Neural cell (in vitro differentiated cells): ENCODE data around the gene MYRIP. TPM values are rescaled to one million over a fixed set of nuclear protein-coding genes. Genes with fewer than 3 reads are reported as not detected.

Experiments
- H2AFZ ChIP-seq: fragments of 200-600, 300-800 bp; sonication (generic), shearing (Covaris generic); 2 replicates; pipeline ENCODE4 v1.6.0; 2014; ENCODE audit warnings: low read depth, mild to moderate bottlenecking, antibody characterized with exemption, low read length, moderate library complexity
- H3F3A ChIP-seq: fragments of 200-600 bp; shearing (Covaris generic); 2 replicates; pipeline ENCODE4 v1.6.1; 2016; ENCODE audit warnings: mild to moderate bottlenecking, moderate library complexity, mixed read lengths, antibody characterized with exemption, low read length; ENCODE audit not compliant: insufficient read depth, poor library complexity, severe bottlenecking
- H3K27ac ChIP-seq: fragments of 200-600, 300-800 bp; sonication (generic), shearing (Covaris generic); 2 replicates; pipeline ENCODE4 v1.5.1; 2014; ENCODE audit warnings: mild to moderate bottlenecking, low read length, moderate library complexity
- H3K27me3 ChIP-seq: fragments of 300-800, 200-600 bp; sonication (generic), shearing (Covaris generic); 2 replicates; pipeline ENCODE4 v1.6.0; 2014; ENCODE audit warnings: mild to moderate bottlenecking, low read depth, low read length, moderate library complexity; ENCODE audit not compliant: insufficient read depth
- H3K36me3 ChIP-seq: fragments of 300-800, 200-600 bp; sonication (generic), shearing (Covaris generic); 2 replicates; pipeline ENCODE4 v1.5.1; 2014; ENCODE audit warnings: mild to moderate bottlenecking, antibody characterized with exemption, low read length, moderate library complexity; ENCODE audit not compliant: insufficient read depth
- H3K4me2 ChIP-seq: fragments of 300-800, 200-600 bp; sonication (generic), shearing (Covaris generic); 2 replicates; pipeline ENCODE4 v1.6.0; 2014; ENCODE audit warnings: mild to moderate bottlenecking, low read length
- H3K4me3 ChIP-seq: fragments of 300-800, 200-600 bp; sonication (generic), shearing (Covaris generic); 2 replicates; pipeline ENCODE4 v1.5.1; 2014; ENCODE audit warnings: mild to moderate bottlenecking, low read length, moderate library complexity
- H3K79me2 ChIP-seq: fragments of 200-600 bp; shearing (Covaris generic); replicated peaks from 2 replicates; pipeline ENCODE4 v1.6.0; 2014; ENCODE audit warnings: mild to moderate bottlenecking, low read length, moderate library complexity; ENCODE audit not compliant: insufficient read depth
- H3K9ac ChIP-seq: fragments of 300-800, 200-600 bp; sonication (generic), shearing (Covaris generic); 2 replicates; pipeline ENCODE4 v1.6.1; 2016; ENCODE audit warnings: mild to moderate bottlenecking, low read length, mixed read lengths
- H3K9me2 ChIP-seq: fragments of 200-600 bp; shearing (Covaris generic); 2 replicates; pipeline ENCODE4 v1.6.1; 2016; ENCODE audit warnings: mild to moderate bottlenecking, low read length, mixed read lengths; ENCODE audit not compliant: insufficient read depth
- H3K9me3 ChIP-seq: fragments of 200-600, 300-800 bp; sonication (generic), shearing (Covaris generic); 2 replicates; pipeline ENCODE4 v1.6.1; 2016; ENCODE audit warnings: mild to moderate bottlenecking, mixed run types, low read length, moderate library complexity, mixed read lengths
- H4K20me1 ChIP-seq: fragments of 200-600 bp; shearing (Covaris generic); 2 replicates; pipeline ENCODE4 v1.6.1; 2016; ENCODE audit warnings: mild to moderate bottlenecking, mixed run types; ENCODE audit not compliant: insufficient read depth
- EP300 ChIP-seq: fragments of 450-650 bp; conservative IDR thresholded peaks from 2 replicates; pipeline ENCODE4 v1.6.1; 2014; ENCODE audit warnings: antibody characterized with exemption, mild to moderate bottlenecking, moderate library complexity; ENCODE audit not compliant: poor library complexity, severe bottlenecking
- EZH2 ChIP-seq: fragments of 200-600, 300-800 bp; shearing (Covaris generic), sonication (generic); IDR thresholded peaks from 2 replicates; pipeline ENCODE4 v1.6.1; 2014; ENCODE audit warnings: antibody characterized with exemption, low read length, borderline replicate concordance, mild to moderate bottlenecking; ENCODE audit not compliant: insufficient read depth, poor library complexity, severe bottlenecking
- MXI1 ChIP-seq: fragments of 450-650 bp; conservative IDR thresholded peaks from 2 replicates; pipeline ENCODE4 v1.6.1; 2014; ENCODE audit warnings: antibody characterized with exemption, mild to moderate bottlenecking; ENCODE audit not compliant: poor library complexity, severe bottlenecking
- POLR2AphosphoS5 ChIP-seq: IDR thresholded peaks from 2 replicates; pipeline ENCODE4 v1.6.1; 2012
- RAD21 ChIP-seq: fragments of 450-650 bp; conservative IDR thresholded peaks from 2 replicates; pipeline ENCODE4 v1.6.1; 2014; ENCODE audit warnings: antibody characterized with exemption, mild to moderate bottlenecking, moderate library complexity
- SMC3 ChIP-seq: fragments of 450-650 bp; conservative IDR thresholded peaks from 2 replicates; pipeline ENCODE4 v1.6.1; 2014; ENCODE audit warnings: antibody characterized with exemption, mild to moderate bottlenecking, moderate library complexity; ENCODE audit not compliant: poor library complexity
- TAF1 ChIP-seq: IDR thresholded peaks from 2 replicates; pipeline ENCODE4 v1.6.1; 2012; ENCODE audit warnings: low read depth
- polyA plus RNA-seq: library from polyadenylated mRNA; depleted of rRNA; stranded (reverse); fragments of >200 nt; gene quantifications from 2 replicates; pipeline ENCODE4 v1.2.3, GENCODE V29; 2014
- TF ChIP-seq, protein P1 (sequence below): IDR thresholded peaks from 2 replicates; pipeline ENCODE4 v1.6.1; 2012; ENCODE audit warnings: borderline replicate concordance
- TF ChIP-seq, protein P2 (sequence below): fragments of 450-650 bp; IDR thresholded peaks from 2 replicates; pipeline ENCODE4 v1.5.1; 2014; ENCODE audit warnings: antibody characterized with exemption, mild to moderate bottlenecking, moderate library complexity; ENCODE audit not compliant: poor library complexity, severe bottlenecking

MYRIP gene
- polyA plus RNA-seq, 1 donor from 2014 or later: 0.76 TPM

DNA sequence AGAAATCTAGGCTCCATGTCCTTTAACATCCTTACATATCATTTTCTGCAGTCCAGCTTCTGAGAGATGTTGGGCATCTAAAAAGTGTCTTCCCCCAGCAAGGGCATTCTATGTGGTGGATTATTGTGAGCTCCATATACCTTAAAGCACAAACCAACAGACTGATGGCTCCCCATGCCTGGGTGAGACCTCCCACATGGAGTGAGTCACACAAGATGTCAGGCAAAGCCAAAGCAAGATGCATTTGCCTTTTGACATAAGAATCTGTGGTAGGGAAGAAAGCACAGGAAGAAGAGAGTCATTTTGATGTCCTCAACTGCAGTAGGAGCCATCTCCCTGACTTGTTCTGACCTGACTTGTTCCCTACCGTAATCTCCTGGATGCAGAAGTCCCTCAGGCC lies 261.4 kb downstream of the MYRIP start:
- Histone ChIP-seq H3K79me2 (no peaks in the 10 kb centered on the region), H3K9me2 (no peaks in the 10 kb centered on the region), H3K9ac (no peak overlapping the region), H4K20me1 (no peaks in the 10 kb centered on the region), H2AFZ (no peak overlapping the region), H3K9me3 (no peaks in the 10 kb centered on the region), H3F3A (no peaks in the 10 kb centered on the region), H3K4me3 (no peak overlapping the region), H3K27me3 (no peaks in the 10 kb centered on the region), H3K36me3 (no peaks in the 10 kb centered on the region), H3K4me2 (no peak overlapping the region), H3K27ac (no peak overlapping the region)
- no peak for TF ChIP-seq EZH2
- no peak for TF ChIP-seq POLR2AphosphoS5
- TF ChIP-seq MXI1: no peak

DNA sequence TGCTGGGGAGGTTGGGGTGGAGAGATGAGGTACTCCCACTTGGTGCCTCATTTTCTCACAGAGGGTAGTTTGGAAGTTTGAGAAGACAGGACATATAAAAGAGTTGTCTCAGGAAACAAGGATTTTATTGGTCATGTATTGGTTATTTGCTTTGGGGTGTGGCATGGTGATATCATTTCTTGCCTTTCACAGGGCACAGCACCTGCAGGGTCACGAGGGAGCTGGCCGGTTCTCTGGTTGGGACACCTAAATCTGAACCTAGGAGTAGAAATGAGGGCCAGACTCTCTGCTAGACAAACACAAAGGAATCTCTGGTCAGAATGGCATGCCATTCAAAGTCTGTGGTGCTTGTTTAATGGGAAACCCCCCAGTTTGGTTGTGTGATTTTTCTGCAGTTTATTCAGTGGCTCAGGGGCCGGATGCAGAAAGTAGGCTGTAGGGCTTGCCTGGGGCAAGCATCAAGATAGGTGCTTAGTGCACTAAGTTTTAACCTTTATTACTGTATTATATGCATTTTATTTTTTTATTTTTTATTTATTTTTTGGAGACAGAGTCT lies 262.4 kb downstream of the MYRIP start:
- no peaks in the 10 kb centered on the region for H3K79me2 ChIP-seq
- H4K20me1 ChIP-seq: no peaks in the 10 kb centered on the region
- no peaks in the 10 kb centered on the region for H3K27me3 ChIP-seq
- H3K9me2 ChIP-seq: no peaks in the 10 kb centered on the region
- no peak overlapping the region for H3K4me3 ChIP-seq
- no peaks in the 10 kb centered on the region for H3F3A ChIP-seq
- H3K9me3 ChIP-seq: no peaks in the 10 kb centered on the region
- H3K27ac ChIP-seq: no peak overlapping the region
- no peaks in the 10 kb centered on the region for H3K36me3 ChIP-seq
- no peak overlapping the region for H3K9ac ChIP-seq
- TF ChIP-seq, protein P1, sequence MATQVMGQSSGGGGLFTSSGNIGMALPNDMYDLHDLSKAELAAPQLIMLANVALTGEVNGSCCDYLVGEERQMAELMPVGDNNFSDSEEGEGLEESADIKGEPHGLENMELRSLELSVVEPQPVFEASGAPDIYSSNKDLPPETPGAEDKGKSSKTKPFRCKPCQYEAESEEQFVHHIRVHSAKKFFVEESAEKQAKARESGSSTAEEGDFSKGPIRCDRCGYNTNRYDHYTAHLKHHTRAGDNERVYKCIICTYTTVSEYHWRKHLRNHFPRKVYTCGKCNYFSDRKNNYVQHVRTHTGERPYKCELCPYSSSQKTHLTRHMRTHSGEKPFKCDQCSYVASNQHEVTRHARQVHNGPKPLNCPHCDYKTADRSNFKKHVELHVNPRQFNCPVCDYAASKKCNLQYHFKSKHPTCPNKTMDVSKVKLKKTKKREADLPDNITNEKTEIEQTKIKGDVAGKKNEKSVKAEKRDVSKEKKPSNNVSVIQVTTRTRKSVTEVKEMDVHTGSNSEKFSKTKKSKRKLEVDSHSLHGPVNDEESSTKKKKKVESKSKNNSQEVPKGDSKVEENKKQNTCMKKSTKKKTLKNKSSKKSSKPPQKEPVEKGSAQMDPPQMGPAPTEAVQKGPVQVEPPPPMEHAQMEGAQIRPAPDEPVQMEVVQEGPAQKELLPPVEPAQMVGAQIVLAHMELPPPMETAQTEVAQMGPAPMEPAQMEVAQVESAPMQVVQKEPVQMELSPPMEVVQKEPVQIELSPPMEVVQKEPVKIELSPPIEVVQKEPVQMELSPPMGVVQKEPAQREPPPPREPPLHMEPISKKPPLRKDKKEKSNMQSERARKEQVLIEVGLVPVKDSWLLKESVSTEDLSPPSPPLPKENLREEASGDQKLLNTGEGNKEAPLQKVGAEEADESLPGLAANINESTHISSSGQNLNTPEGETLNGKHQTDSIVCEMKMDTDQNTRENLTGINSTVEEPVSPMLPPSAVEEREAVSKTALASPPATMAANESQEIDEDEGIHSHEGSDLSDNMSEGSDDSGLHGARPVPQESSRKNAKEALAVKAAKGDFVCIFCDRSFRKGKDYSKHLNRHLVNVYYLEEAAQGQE: no peak
- TF ChIP-seq TAF1 (no peak), MXI1 (no peak), SMC3 (no peak), RAD21 (no peak), POLR2AphosphoS5 (no peak), EZH2 (no peak), EP300 (no peak)
- TF ChIP-seq, protein P2, sequence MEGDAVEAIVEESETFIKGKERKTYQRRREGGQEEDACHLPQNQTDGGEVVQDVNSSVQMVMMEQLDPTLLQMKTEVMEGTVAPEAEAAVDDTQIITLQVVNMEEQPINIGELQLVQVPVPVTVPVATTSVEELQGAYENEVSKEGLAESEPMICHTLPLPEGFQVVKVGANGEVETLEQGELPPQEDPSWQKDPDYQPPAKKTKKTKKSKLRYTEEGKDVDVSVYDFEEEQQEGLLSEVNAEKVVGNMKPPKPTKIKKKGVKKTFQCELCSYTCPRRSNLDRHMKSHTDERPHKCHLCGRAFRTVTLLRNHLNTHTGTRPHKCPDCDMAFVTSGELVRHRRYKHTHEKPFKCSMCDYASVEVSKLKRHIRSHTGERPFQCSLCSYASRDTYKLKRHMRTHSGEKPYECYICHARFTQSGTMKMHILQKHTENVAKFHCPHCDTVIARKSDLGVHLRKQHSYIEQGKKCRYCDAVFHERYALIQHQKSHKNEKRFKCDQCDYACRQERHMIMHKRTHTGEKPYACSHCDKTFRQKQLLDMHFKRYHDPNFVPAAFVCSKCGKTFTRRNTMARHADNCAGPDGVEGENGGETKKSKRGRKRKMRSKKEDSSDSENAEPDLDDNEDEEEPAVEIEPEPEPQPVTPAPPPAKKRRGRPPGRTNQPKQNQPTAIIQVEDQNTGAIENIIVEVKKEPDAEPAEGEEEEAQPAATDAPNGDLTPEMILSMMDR: no peak
- H2AFZ ChIP-seq: no peak overlapping the region
- H3K4me2 ChIP-seq: no peak overlapping the region
